ENCODE results near the gene ARFIP1.

ARFIP1 gene

DNA sequence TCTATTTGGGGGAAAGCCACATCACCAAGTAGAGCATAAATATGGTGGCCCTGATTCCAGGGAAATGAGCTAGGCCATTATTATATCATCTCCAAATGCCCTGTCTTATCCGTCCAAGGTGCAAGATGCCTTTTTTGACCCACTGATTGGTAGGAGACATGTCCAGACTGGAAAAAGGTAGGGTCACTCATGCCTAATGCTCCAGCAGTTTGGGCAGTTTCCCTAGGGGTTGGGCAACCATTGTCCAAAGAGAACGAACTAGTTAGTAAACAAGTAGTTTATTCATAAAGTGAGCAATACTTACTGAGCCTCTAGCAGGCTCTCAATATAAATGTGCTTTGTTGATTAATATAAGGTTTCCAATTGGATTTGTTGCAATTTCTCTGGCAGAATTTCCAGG is 162.6 kb downstream of the ARFIP1 start:
- TF ChIP-seq SIN3A (IDR thresholded peaks at IDR 0.05; ENCODE audit: borderline replicate concordance, insufficient read depth, low read length) (no peak), TAF1 (IDR thresholded peaks at IDR 0.05; ENCODE audit: borderline replicate concordance, insufficient read depth, low read length) (no peak), POLR2AphosphoS5 (IDR thresholded peaks at IDR 0.05; ENCODE audit: low read depth, low read length) (no peak), FOXP2 (optimal IDR thresholded peaks at IDR 0.05; ENCODE audit: borderline replicate concordance, extremely low read depth, extremely low read length, insufficient read depth) (no peak)
- TF ChIP-seq, protein P1, sequence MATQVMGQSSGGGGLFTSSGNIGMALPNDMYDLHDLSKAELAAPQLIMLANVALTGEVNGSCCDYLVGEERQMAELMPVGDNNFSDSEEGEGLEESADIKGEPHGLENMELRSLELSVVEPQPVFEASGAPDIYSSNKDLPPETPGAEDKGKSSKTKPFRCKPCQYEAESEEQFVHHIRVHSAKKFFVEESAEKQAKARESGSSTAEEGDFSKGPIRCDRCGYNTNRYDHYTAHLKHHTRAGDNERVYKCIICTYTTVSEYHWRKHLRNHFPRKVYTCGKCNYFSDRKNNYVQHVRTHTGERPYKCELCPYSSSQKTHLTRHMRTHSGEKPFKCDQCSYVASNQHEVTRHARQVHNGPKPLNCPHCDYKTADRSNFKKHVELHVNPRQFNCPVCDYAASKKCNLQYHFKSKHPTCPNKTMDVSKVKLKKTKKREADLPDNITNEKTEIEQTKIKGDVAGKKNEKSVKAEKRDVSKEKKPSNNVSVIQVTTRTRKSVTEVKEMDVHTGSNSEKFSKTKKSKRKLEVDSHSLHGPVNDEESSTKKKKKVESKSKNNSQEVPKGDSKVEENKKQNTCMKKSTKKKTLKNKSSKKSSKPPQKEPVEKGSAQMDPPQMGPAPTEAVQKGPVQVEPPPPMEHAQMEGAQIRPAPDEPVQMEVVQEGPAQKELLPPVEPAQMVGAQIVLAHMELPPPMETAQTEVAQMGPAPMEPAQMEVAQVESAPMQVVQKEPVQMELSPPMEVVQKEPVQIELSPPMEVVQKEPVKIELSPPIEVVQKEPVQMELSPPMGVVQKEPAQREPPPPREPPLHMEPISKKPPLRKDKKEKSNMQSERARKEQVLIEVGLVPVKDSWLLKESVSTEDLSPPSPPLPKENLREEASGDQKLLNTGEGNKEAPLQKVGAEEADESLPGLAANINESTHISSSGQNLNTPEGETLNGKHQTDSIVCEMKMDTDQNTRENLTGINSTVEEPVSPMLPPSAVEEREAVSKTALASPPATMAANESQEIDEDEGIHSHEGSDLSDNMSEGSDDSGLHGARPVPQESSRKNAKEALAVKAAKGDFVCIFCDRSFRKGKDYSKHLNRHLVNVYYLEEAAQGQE (IDR thresholded peaks at IDR 0.05; ENCODE audit: insufficient read depth in 1 of 2, low read depth in 2 of 2, low read length in 2 of 2): no peak

DNA sequence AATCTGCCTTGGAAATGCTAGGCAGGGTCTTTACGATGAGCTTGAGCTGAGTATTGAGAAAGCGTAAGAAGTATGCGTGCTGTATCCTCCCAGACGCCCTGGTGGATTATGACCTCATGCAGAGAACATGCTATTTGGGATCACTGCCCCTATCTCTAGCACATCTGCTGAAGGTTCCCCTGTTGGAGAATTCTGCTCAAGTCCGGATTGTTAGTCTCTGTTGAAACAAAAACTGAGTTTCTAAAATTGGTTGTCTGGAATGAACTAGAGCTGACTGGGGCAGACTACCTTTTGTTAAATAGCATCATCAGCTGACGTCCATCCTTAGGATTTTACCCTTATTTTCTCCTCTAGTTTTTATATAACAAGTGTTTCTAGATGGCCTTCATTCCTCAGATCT is 163.9 kb downstream of the ARFIP1 start:
- TF ChIP-seq, protein P1 (IDR thresholded peaks at IDR 0.05; ENCODE audit: insufficient read depth in 1 of 2, low read depth in 2 of 2, low read length in 2 of 2): no peak
- TF ChIP-seq POLR2AphosphoS5 (IDR thresholded peaks at IDR 0.05; ENCODE audit: low read depth, low read length): no peak
- TF ChIP-seq FOXP2 (optimal IDR thresholded peaks at IDR 0.05; ENCODE audit: borderline replicate concordance, extremely low read depth, extremely low read length, insufficient read depth): no peak
- no peak for TF ChIP-seq SIN3A (IDR thresholded peaks at IDR 0.05; ENCODE audit: borderline replicate concordance, insufficient read depth, low read length)
- no peak for TF ChIP-seq TAF1 (IDR thresholded peaks at IDR 0.05; ENCODE audit: borderline replicate concordance, insufficient read depth, low read length)

DNA sequence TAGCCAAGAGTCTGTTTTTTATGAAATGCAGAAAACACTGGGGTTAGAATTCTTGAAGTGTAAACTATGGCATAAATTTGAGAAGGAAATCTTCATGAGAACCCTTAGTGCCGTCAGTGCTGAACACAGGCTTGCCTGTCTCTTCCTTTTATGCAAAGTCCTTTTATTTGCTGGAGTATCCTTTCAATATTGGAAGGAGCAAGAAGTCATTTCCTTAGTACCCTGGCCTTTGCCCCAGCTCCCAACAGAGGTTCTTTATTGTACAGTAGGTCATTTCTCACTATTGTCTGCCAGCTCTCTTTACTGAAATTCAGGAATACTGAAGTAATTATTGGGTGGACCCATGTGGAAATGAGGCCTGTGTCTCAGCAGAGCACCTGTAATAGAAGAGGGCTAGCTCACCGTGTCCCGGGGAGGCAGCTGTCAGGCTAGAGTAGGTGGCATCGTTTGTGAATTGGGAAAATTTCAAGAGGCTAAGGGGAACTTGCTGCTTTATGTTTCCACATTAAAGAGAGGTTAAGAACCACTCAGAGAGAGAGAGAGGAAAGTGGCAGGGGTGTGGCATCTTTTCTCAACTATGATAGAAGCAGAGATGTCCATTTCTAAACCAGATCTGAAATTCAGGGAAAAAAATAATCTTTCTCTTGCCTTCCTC is 165.0 kb downstream of the ARFIP1 start:
- TF ChIP-seq SIN3A (IDR thresholded peaks at IDR 0.05; ENCODE audit: borderline replicate concordance, insufficient read depth, low read length) (no peak), FOXP2 (optimal IDR thresholded peaks at IDR 0.05; ENCODE audit: borderline replicate concordance, extremely low read depth, extremely low read length, insufficient read depth) (no peak), TAF1 (IDR thresholded peaks at IDR 0.05; ENCODE audit: borderline replicate concordance, insufficient read depth, low read length) (no peak), POLR2AphosphoS5 (IDR thresholded peaks at IDR 0.05; ENCODE audit: low read depth, low read length) (no peak)
- TF ChIP-seq, protein P1 (IDR thresholded peaks at IDR 0.05; ENCODE audit: insufficient read depth in 1 of 2, low read depth in 2 of 2, low read length in 2 of 2): no peak

DNA sequence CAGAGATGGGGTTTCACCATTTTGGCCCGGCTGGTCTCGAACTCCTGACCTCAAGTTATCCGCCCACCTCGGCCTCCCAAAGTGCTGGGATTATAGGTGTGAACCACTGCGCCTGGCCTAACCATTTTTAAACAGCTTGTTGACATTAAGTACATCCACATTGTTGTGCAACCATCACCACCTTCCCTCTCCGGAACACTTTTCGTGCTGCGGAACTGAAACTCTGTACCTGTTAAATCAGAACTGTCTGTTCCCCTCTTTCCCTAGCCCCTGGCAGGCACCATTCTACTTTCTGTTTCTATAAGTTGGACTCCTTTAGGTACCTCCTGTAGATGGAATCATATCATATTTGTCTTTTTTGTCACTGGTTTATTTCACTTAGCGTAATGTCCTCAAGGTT is 165.9 kb downstream of the ARFIP1 start:
- TF ChIP-seq SIN3A (IDR thresholded peaks at IDR 0.05; ENCODE audit: borderline replicate concordance, insufficient read depth, low read length) (no peak), TAF1 (IDR thresholded peaks at IDR 0.05; ENCODE audit: borderline replicate concordance, insufficient read depth, low read length) (no peak), POLR2AphosphoS5 (IDR thresholded peaks at IDR 0.05; ENCODE audit: low read depth, low read length) (no peak), FOXP2 (optimal IDR thresholded peaks at IDR 0.05; ENCODE audit: borderline replicate concordance, extremely low read depth, extremely low read length, insufficient read depth) (no peak)
- TF ChIP-seq, protein P1 (IDR thresholded peaks at IDR 0.05; ENCODE audit: insufficient read depth in 1 of 2, low read depth in 2 of 2, low read length in 2 of 2): no peak

All from PFSK-1 (cell line).